BJ (cell line): ENCODE measurements around the gene NCAN. TPM values are rescaled to one million over a fixed set of nuclear protein-coding genes. Genes with fewer than 3 reads are reported as not detected.

Experiments
- CTCF ChIA-PET: fragments of 350-600 bp; formaldehyde crosslinking; extraction: SDS; loops from one replicate; lab custom pipeline; 2021; ENCODE audit warnings: antibody characterized with exemption, inconsistent platforms; lab: Yijun Ruan, JAX
- POLR2A ChIA-PET: fragments of 300-600 bp; sonication (Branson Sonifier 250); formaldehyde crosslinking; extraction: SDS; loops from one replicate; lab custom pipeline; 2021; ENCODE audit warnings: antibody characterized with exemption; lab: Charles Lee
- DNase-seq: peaks from one replicate; pipeline ENCODE4 v3.0.0-alpha.2; 2011; ENCODE audit warnings: low read depth
- H3K27me3 ChIP-seq: 2 replicates; pipeline ENCODE4 v1.6.0; 2011; ENCODE audit warnings: low read length; ENCODE audit not compliant: control insufficient read depth, insufficient read depth
- H3K36me3 ChIP-seq: 2 replicates; pipeline ENCODE4 v1.5.1; 2011; ENCODE audit warnings: low read length; ENCODE audit not compliant: control insufficient read depth, insufficient read depth
- H3K4me3 ChIP-seq: 2 replicates; pipeline ENCODE4 v1.5.1; 2011; ENCODE audit warnings: low read depth, mild to moderate bottlenecking, control low read depth, low read length
- polyA plus RNA-seq: library from polyadenylated mRNA; depleted of rRNA; stranded (reverse); fragments of >200 nt; gene quantifications from 2 replicates; pipeline ENCODE4 v1.2.3, GENCODE V29; 2011
- TF ChIP-seq, protein P1 (sequence below): IDR thresholded peaks from 2 replicates; pipeline ENCODE4 v1.5.1; 2011; ENCODE audit warnings: low read depth, mild to moderate bottlenecking, control low read depth, inconsistent platforms, low read length, moderate library complexity; ENCODE audit not compliant: insufficient read depth

NCAN gene
- polyA plus RNA-seq, 1 experiment = not detected

DNA sequence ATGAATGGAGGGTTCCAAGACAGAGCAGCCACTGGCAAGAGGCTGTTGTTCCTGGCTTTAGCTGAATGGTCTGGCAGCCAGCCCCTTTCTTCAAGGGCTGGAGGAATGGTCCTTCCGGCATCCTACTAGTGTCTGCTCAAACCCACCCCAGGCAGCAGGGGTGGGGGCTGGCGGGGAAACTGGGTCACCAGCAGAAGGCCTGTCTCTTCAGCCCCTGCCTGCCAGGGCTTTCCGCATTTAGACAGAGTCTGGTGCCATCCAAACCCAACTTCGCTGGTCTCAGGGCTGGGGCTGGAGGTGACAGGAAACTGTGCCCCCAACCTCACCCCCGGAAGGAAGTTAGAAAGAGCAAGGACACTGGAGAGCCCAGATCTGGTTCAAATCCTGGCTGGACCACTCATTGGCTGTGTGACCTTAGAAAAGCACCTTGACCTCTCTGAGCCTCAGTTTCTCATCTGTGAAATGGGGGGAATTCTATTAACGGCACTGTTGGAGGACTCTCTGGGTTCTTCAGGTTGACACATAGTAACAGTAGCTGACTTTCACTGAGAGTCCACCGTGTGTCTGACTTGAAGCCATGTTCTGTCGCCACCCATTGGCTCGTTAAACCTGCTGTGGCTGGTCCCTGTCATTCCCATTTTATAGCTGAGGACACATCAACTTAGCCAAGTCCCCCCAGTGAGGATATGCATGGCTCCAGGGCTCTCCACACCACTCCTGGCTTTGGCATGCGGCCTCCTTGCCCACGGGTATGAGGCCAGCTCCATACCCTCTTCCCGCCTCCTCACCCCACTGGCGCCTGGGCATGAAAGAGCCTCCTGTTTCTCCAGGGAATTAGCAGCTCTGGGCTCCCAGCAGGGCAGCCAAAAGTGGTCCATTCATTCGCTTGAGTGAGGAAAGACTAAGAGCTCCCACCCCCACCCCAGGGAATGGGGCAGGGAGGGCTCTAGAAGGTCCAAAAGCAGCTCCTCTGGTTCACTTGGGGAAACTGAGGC, 6.0 kb upstream of the NCAN start:
- ChIA-PET POLR2A (no interaction called here), CTCF (interaction anchor here (1.1 to 1.2 kb wide), 2 partner anchors 18 to 154 kb away, joined by 3 read pairs; no protein-coding TSS in a partner anchor)
- no peak for DNase-seq
- Histone ChIP-seq H3K4me3 (no peak overlapping the region), H3K27me3 (no peaks in the 10 kb centered on the region), H3K36me3 (peaks cover 3% of the 10 kb centered on the region)
- TF ChIP-seq, protein P1, sequence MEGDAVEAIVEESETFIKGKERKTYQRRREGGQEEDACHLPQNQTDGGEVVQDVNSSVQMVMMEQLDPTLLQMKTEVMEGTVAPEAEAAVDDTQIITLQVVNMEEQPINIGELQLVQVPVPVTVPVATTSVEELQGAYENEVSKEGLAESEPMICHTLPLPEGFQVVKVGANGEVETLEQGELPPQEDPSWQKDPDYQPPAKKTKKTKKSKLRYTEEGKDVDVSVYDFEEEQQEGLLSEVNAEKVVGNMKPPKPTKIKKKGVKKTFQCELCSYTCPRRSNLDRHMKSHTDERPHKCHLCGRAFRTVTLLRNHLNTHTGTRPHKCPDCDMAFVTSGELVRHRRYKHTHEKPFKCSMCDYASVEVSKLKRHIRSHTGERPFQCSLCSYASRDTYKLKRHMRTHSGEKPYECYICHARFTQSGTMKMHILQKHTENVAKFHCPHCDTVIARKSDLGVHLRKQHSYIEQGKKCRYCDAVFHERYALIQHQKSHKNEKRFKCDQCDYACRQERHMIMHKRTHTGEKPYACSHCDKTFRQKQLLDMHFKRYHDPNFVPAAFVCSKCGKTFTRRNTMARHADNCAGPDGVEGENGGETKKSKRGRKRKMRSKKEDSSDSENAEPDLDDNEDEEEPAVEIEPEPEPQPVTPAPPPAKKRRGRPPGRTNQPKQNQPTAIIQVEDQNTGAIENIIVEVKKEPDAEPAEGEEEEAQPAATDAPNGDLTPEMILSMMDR = no peak

DNA sequence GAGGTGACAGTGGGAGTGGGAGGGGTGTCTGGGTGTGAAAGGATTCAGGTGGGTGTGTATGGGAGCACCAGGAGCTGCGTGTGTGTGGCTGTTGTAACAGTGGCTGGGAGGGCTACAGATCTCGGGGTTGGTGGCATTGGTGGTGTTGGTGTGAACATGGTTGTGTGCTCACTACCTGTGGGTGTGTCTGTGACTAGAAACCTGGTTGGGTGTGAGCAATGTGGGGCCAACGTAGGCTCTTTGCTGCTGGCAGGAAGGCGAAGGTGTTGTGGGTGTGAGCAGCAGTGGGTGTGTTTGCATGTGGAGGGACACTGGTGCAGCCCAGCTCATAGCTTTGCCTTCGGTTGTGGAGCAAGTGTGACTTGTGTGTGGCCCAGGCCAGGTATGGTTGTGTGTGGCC, 4.8 kb upstream of the NCAN start:
- CTCF ChIA-PET = no interaction called here
- TF ChIP-seq, protein P1 = no peak
- DNase-seq = no peak
- POLR2A ChIA-PET = no interaction called here
- Histone ChIP-seq H3K36me3 (no peaks in the 10 kb centered on the region), H3K27me3 (peaks cover 5% of the 10 kb centered on the region), H3K4me3 (no peak overlapping the region)

DNA sequence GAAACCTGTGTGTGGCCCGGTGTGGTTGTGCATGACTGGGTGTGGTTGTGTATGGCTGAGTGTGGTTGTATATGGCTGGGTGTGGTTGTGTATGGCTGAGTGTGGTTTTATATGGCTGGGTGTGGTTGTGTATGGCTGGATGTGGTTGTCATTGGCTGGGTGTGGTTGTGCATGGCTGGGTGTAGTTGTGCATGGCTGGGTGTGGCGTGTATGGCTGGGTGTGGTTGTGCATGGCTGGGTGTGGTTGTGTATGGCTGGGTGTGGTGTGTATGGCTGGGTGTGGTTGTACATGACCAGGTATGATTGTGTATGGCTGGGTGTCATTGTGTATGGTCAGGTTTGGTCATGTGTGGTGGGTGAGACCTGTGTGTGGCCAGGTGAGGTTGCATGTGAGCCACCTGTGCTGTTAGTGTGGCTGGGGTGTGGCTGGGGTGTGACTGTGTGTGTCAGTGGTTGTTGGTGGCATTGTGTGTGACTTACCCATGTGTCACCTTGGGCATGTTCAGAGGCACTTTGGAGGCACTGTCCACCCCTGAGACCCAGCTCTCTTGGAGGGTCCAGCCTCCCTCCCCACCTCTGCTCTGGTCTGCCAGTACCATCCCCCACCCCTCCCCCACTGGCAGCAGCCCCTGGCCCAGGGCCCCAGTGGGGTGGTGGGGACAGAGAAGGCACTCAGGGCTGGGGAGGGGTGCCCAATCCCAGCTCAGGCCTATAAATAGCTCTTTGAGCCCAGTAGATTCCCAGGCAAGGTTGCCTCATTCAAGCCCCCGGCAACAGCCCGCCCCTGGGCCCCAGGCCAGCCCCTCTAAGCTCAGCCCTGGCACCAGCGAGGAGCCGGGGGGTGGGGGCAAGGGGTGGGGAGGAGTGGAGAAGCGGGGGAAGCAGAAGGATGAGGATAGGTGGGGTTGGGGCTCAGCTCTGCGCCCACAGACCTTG, 3.9 kb upstream of the NCAN start:
- peaks cover 9% of the 10 kb centered on the region for H3K27me3 ChIP-seq
- CTCF ChIA-PET = no interaction called here
- H3K36me3 ChIP-seq = no peaks in the 10 kb centered on the region
- TF ChIP-seq, protein P1 = no peak
- no peak for DNase-seq
- POLR2A ChIA-PET = no interaction called here
- no peak overlapping the region for H3K4me3 ChIP-seq

DNA sequence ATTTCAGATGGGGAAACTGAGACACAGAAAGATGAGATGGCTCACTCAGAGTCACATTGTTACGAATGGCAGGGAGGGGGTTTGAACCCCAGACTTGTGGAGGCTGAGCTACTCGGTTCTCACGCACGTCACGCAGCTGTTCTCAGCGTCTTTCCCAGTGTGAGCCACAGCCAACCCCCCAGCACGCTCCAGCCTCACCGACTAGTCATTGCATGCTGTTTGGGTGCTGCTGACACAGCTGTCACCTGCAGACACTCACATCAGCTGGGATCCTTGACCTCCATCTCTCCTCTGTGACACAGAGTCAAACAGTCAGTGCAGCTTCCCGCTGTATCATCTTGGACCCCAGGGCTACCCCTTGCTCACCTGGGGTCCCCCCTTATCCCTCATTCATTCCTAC, 2.4 kb upstream of the NCAN start:
- DNase-seq = no peak
- POLR2A ChIA-PET = no interaction called here
- CTCF ChIA-PET = interaction anchor here (0.7 kb wide), 1 partner anchor 15 kb away, joined by 3 read pairs; no protein-coding TSS in a partner anchor
- no peaks in the 10 kb centered on the region for H3K36me3 ChIP-seq
- no peak overlapping the region for H3K4me3 ChIP-seq
- H3K27me3 ChIP-seq = peaks cover 12% of the 10 kb centered on the region
- TF ChIP-seq, protein P1 = no peak

DNA sequence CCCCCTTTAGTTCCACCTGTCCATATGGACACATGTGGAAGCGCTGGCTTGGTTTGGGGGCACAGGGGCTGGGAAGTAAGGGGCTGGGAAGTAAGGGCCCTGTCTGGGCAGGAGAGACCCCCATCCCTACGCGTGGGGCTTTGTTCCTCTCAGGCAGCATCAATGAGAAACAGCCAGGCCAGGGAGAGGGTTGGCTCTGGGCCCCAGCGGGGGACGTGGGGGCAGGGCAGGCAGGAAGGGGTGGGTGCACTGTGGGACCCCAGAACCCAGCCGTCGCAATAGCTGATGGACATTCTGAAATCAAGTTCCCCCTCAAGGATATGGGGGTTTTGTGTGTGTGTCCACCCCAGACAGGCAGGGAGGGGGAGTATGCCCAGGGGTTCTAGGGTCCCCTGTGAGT, 1.2 kb downstream of the NCAN start:
- no peak for DNase-seq
- ChIA-PET CTCF (no interaction called here), POLR2A (no interaction called here)
- no peaks in the 10 kb centered on the region for H3K36me3 ChIP-seq
- H3K4me3 ChIP-seq = no peak overlapping the region
- TF ChIP-seq, protein P1 = no peak
- H3K27me3 ChIP-seq = peaks cover 12% of the 10 kb centered on the region
